Astrocyte (in vitro differentiated cells and primary cell): ENCODE data around the gene PNPLA2. TPM values are rescaled to one million over a fixed set of nuclear protein-coding genes. Genes with fewer than 3 reads are reported as not detected.

Experiments used
- DNase-seq: peaks from one replicate; pipeline ENCODE4 v3.0.0-alpha.2; 2010; ENCODE audit warnings: low read depth
- FAIRE-seq: peaks from 2 replicates; lab custom pipeline; 2011; peaks lifted over from hg19 to GRCh38; lab: Jason Lieb, UNC
- H2AFZ ChIP-seq: 2 replicates; pipeline ENCODE4 v1.6.0; 2012; ENCODE audit warnings: low read depth, low read length, inconsistent platforms
- H3K27ac ChIP-seq: 2 replicates; pipeline ENCODE4 v1.5.1; 2011; ENCODE audit warnings: low read depth, low read length, inconsistent platforms
- H3K27me3 ChIP-seq: 2 replicates; pipeline ENCODE4 v1.6.0; 2011; ENCODE audit warnings: low read length, inconsistent platforms; ENCODE audit not compliant: insufficient read depth
- H3K36me3 ChIP-seq: 2 replicates; pipeline ENCODE4 v1.5.1; 2011; ENCODE audit warnings: low read length, inconsistent platforms; ENCODE audit not compliant: insufficient read depth
- H3K4me1 ChIP-seq: 2 replicates; pipeline ENCODE4 v1.5.1; 2011; ENCODE audit warnings: low read length, inconsistent platforms; ENCODE audit not compliant: insufficient read depth
- H3K4me2 ChIP-seq: 2 replicates; pipeline ENCODE4 v1.6.0; 2012; ENCODE audit warnings: low read length, inconsistent platforms
- H3K4me3 ChIP-seq: 2 replicates; pipeline ENCODE4 v1.5.1; 2011; ENCODE audit warnings: low read depth, mild to moderate bottlenecking, low read length, inconsistent platforms; ENCODE audit not compliant: insufficient read depth
- H3K79me2 ChIP-seq: 2 replicates; pipeline ENCODE4 v1.6.0; 2012; ENCODE audit warnings: mild to moderate bottlenecking, low read length, inconsistent platforms; ENCODE audit not compliant: insufficient read depth
- H3K9ac ChIP-seq: 2 replicates; pipeline ENCODE4 v1.6.0; 2012; ENCODE audit warnings: mild to moderate bottlenecking, low read length, inconsistent platforms
- H3K9me3 ChIP-seq: 2 replicates; pipeline ENCODE4 v1.5.1; 2012; ENCODE audit warnings: low read depth, mild to moderate bottlenecking, low read length, inconsistent platforms; ENCODE audit not compliant: insufficient read depth
- H4K20me1 ChIP-seq: 2 replicates; pipeline ENCODE4 v1.6.0; 2012; ENCODE audit warnings: low read length, inconsistent platforms; ENCODE audit not compliant: insufficient read depth
- H3K27ac Mint-ChIP-seq: one replicate; pipeline ENCODE4 v1.8.0; 2021; ENCODE audit warnings: mild to moderate bottlenecking, mixed read lengths; ENCODE audit not compliant: unreplicated experiment
- H3K27me3 Mint-ChIP-seq: one replicate; pipeline ENCODE4 v1.8.0; 2021; ENCODE audit warnings: low read depth, mixed read lengths; ENCODE audit not compliant: unreplicated experiment
- H3K36me3 Mint-ChIP-seq: one replicate; pipeline ENCODE4 v1.8.0; 2021; ENCODE audit warnings: low read depth, mixed read lengths; ENCODE audit not compliant: unreplicated experiment
- H3K4me1 Mint-ChIP-seq: one replicate; pipeline ENCODE4 v1.8.0; 2021; ENCODE audit warnings: low read depth, mixed read lengths; ENCODE audit not compliant: unreplicated experiment
- H3K4me3 Mint-ChIP-seq: one replicate; pipeline ENCODE4 v1.8.0; 2021; ENCODE audit warnings: mild to moderate bottlenecking, moderate library complexity, mixed read lengths; ENCODE audit not compliant: unreplicated experiment
- H3K9me3 Mint-ChIP-seq: one replicate; pipeline ENCODE4 v1.8.0; 2021; ENCODE audit warnings: mild to moderate bottlenecking, mixed read lengths; ENCODE audit not compliant: unreplicated experiment
- EZH2 ChIP-seq: IDR thresholded peaks from 2 replicates; pipeline ENCODE4 v1.6.1; 2012; ENCODE audit warnings: mild to moderate bottlenecking, low read length, inconsistent platforms; ENCODE audit not compliant: insufficient read depth
- total RNA-seq: library from RNA; stranded (reverse); gene quantifications from 2 replicates; pipeline ENCODE4 v1.2.1, GENCODE V29; 2021
- TF ChIP-seq, protein P1 (sequence below): IDR thresholded peaks from 2 replicates; pipeline ENCODE4 v1.5.1; 2011; ENCODE audit warnings: low read depth, mild to moderate bottlenecking, inconsistent platforms, low read length, moderate library complexity; ENCODE audit not compliant: insufficient read depth

The PNPLA2 gene
- total RNA-seq, 1 donor from 2014 or later, result 46.8 TPM

DNA sequence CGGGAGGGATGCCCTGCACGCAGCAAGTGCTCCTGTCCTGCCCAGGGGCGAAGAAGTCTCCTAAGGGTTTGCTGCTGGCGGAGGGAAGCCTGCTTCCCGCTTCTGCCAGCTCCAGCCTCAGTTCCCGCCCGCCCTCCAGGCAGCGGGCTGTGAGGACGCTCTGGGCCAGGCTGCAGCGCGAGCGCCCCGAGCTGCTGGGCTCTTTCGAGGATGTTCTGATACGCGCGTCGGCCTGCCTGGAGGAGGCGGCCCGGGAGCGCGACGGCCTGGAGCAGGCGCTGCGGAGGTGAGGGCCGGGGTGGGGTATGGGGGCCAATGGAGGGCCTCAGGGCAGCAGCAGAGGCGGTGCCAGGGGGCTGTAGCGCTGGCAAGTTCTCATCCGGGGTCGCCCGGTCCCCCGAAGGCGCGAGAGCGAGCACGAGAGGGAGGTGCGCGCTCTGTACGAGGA lies 11.2 kb downstream of the PNPLA2 start:
- H3K9me3 Mint-ChIP-seq, result no peaks in the 10 kb centered on the region
- no peak overlapping the region for H3K4me3 Mint-ChIP-seq

DNA sequence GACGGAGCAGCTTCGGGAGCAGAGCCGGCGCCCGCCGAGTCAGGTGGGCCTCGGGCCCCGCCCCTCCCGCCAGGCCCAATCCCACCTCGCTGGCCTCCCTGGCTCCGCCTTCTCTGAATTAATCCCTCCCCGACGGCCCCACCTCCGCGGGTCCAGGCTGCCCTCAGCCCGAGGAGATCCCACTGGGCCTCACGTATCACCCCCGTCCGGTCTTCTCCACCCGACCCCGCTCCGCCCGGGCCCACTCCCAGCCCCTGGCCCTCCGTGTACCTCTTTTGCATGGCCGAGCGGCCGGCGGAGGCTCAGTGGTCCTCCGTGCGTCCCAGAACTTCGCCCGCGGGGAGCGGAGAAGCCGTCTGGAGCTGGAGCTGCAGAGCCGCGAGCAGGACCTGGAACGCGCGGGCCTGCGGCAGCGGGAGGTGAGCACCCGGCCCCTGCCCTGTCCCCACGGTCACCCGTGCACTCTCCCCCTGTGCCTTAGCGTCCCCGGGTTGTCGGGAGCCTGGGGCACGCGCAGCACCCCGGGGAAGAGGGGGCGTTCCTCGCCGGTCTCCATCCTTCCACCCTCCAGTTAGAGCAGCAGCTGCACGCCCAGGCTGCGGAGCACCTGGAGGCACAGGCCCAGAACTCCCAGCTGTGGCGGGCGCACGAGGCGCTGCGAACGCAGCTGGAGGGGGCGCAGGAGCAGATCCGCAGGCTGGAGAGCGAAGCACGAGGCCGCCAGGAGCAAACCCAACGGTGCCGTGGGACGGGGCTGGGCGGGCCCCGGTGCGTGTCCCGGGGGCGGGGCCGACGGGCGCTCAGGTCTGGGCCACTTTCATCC lies 11.8 kb downstream of the PNPLA2 start:
- Mint-ChIP-seq H3K27me3 (peaks cover 9% of the 10 kb centered on the region), H3K9me3 (no peaks in the 10 kb centered on the region), H3K27ac (no peak overlapping the region), H3K4me1 (peaks cover 11% of the 10 kb centered on the region), H3K4me3 (peak overlapping the region; percentile 50), H3K36me3 (no peaks in the 10 kb centered on the region)
- no peaks in the 10 kb centered on the region for H3K27me3 ChIP-seq
- H3K79me2 ChIP-seq, result peaks cover 30% of the 10 kb centered on the region
- peaks cover 45% of the 10 kb centered on the region for H4K20me1 ChIP-seq
- no peaks in the 10 kb centered on the region for H3K9me3 ChIP-seq
- peaks cover 58% of the 10 kb centered on the region for H3K4me1 ChIP-seq
- no peak overlapping the region for H3K9ac ChIP-seq
- DNase-seq, result no peak
- no peaks in the 10 kb centered on the region for H3K36me3 ChIP-seq
- TF ChIP-seq, protein P1, sequence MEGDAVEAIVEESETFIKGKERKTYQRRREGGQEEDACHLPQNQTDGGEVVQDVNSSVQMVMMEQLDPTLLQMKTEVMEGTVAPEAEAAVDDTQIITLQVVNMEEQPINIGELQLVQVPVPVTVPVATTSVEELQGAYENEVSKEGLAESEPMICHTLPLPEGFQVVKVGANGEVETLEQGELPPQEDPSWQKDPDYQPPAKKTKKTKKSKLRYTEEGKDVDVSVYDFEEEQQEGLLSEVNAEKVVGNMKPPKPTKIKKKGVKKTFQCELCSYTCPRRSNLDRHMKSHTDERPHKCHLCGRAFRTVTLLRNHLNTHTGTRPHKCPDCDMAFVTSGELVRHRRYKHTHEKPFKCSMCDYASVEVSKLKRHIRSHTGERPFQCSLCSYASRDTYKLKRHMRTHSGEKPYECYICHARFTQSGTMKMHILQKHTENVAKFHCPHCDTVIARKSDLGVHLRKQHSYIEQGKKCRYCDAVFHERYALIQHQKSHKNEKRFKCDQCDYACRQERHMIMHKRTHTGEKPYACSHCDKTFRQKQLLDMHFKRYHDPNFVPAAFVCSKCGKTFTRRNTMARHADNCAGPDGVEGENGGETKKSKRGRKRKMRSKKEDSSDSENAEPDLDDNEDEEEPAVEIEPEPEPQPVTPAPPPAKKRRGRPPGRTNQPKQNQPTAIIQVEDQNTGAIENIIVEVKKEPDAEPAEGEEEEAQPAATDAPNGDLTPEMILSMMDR, result no peak
- peak; percentile 30 for TF ChIP-seq EZH2
- H3K4me3 ChIP-seq, result peak overlapping the region; percentile 41
- peak overlapping the region; percentile 60 for H2AFZ ChIP-seq
- peak overlapping the region; percentile 96 for H3K4me2 ChIP-seq
- FAIRE-seq, result no peak
- H3K27ac ChIP-seq, result no peak overlapping the region

More for the DNA sequence above, 11.2 kb downstream of the PNPLA2 start:
- peaks cover 2% of the 10 kb centered on the region for H3K36me3 Mint-ChIP-seq
- H3K79me2 ChIP-seq, result peaks cover 24% of the 10 kb centered on the region
- H3K36me3 ChIP-seq, result no peaks in the 10 kb centered on the region
- peaks cover 11% of the 10 kb centered on the region for H3K4me1 Mint-ChIP-seq
- DNase-seq (no peak), FAIRE-seq (no peak)
- H3K27me3 Mint-ChIP-seq, result peaks cover 11% of the 10 kb centered on the region
- peaks cover 53% of the 10 kb centered on the region for H3K4me1 ChIP-seq
- H3K9me3 ChIP-seq, result no peaks in the 10 kb centered on the region
- TF ChIP-seq, protein P1, result no peak
- no peak for TF ChIP-seq EZH2
- H3K9ac ChIP-seq, result peak overlapping the region; percentile 19
- no peak overlapping the region for H3K27ac ChIP-seq
- H4K20me1 ChIP-seq, result peaks cover 46% of the 10 kb centered on the region
- H3K4me2 ChIP-seq, result peak overlapping the region; percentile 96
- H3K27ac Mint-ChIP-seq, result no peak overlapping the region
- H2AFZ ChIP-seq, result peak overlapping the region; percentile 55
- peak overlapping the region; percentile 41 for H3K4me3 ChIP-seq
- H3K27me3 ChIP-seq, result no peaks in the 10 kb centered on the region
